ENCODE data around the gene IFT81.

Gene IFT81

GRCh38 chr12:110233212-110233903 lies 109.2 kb downstream of the IFT81 start:
- Mint-ChIP-seq H3K4me1 (no peaks in the 10 kb centered on the region), H3K4me3 (no peak overlapping the region), H3K36me3 (no peaks in the 10 kb centered on the region), H3K27ac (no peak overlapping the region), H3K9me3 (no peaks in the 10 kb centered on the region)
- ATAC-seq = no peak
- DNase-seq (ENCODE audit: low spot score in 2 of 2) = no peak

GRCh38 chr12:110234331-110234751 lies 110.2 kb downstream of the IFT81 start:
- ATAC-seq (no peak), DNase-seq (ENCODE audit: low spot score in 2 of 2) (no peak)
- no peak overlapping the region for H3K4me3 Mint-ChIP-seq
- no peaks in the 10 kb centered on the region for H3K4me1 Mint-ChIP-seq
- no peaks in the 10 kb centered on the region for H3K36me3 Mint-ChIP-seq
- no peak overlapping the region for H3K27ac Mint-ChIP-seq
- no peaks in the 10 kb centered on the region for H3K9me3 Mint-ChIP-seq

GRCh38 chr12:110234755-110235154 lies 110.6 kb downstream of the IFT81 start:
- ATAC-seq (no peak), DNase-seq (ENCODE audit: low spot score in 2 of 2) (no peak)
- Mint-ChIP-seq H3K36me3 (no peaks in the 10 kb centered on the region), H3K4me1 (no peaks in the 10 kb centered on the region), H3K4me3 (no peak overlapping the region), H3K9me3 (no peaks in the 10 kb centered on the region), H3K27ac (no peak overlapping the region)

- no peaks in the 10 kb centered on the region for H3K9me3 Mint-ChIP-seq
- DNase-seq (ENCODE audit: low spot score in 2 of 2) (no peak), ATAC-seq (no peak)
- H3K4me3 Mint-ChIP-seq = no peak overlapping the region
- no peak overlapping the region for H3K27ac Mint-ChIP-seq
- H3K36me3 Mint-ChIP-seq = no peaks in the 10 kb centered on the region
- H3K4me1 Mint-ChIP-seq = no peaks in the 10 kb centered on the region
Measured at GRCh38 chr12:110235383-110235782, 111.2 kb downstream of the IFT81 start.

GRCh38 chr12:110243227-110243626 lies 119.1 kb downstream of the IFT81 start:
- Mint-ChIP-seq H3K4me3 (no peak overlapping the region), H3K27ac (no peak overlapping the region), H3K9me3 (no peaks in the 10 kb centered on the region), H3K4me1 (no peaks in the 10 kb centered on the region), H3K36me3 (no peaks in the 10 kb centered on the region)
- ATAC-seq (no peak), DNase-seq (ENCODE audit: low spot score in 2 of 2) (no peak)

- H3K4me1 Mint-ChIP-seq = no peaks in the 10 kb centered on the region
- ATAC-seq = no peak
Measured at GRCh38 chr12:110244372-110244771, 120.2 kb downstream of the IFT81 start.

GRCh38 chr12:110244829-110245228 lies 120.7 kb downstream of the IFT81 start:
- Mint-ChIP-seq H3K4me3 (no peak overlapping the region), H3K27ac (no peak overlapping the region), H3K4me1 (no peaks in the 10 kb centered on the region), H3K36me3 (no peaks in the 10 kb centered on the region), H3K9me3 (no peaks in the 10 kb centered on the region)
- ATAC-seq = no peak
- no peak for DNase-seq (ENCODE audit: low spot score in 2 of 2)

More at GRCh38 chr12:110244372-110244771, 120.2 kb downstream of the IFT81 start:
- Mint-ChIP-seq H3K4me3 (no peak overlapping the region), H3K36me3 (no peaks in the 10 kb centered on the region), H3K27ac (no peak overlapping the region), H3K9me3 (no peaks in the 10 kb centered on the region)
- no peak for DNase-seq (ENCODE audit: low spot score in 2 of 2)

- H3K4me1 Mint-ChIP-seq = no peaks in the 10 kb centered on the region
- no peak overlapping the region for H3K4me3 Mint-ChIP-seq
- H3K36me3 Mint-ChIP-seq = no peaks in the 10 kb centered on the region
- no peaks in the 10 kb centered on the region for H3K9me3 Mint-ChIP-seq
- peak; percentile 85 for ATAC-seq
- no peak overlapping the region for H3K27ac Mint-ChIP-seq
- DNase-seq (ENCODE audit: low spot score in 2 of 2) = peak; percentile 15 to 59
Measured at GRCh38 chr12:110245369-110245772, 121.2 kb downstream of the IFT81 start.

GRCh38 chr12:110246636-110247339 lies 122.6 kb downstream of the IFT81 start:
- Mint-ChIP-seq H3K36me3 (no peaks in the 10 kb centered on the region), H3K27ac (no peak overlapping the region), H3K4me1 (no peaks in the 10 kb centered on the region), H3K4me3 (no peak overlapping the region), H3K9me3 (no peaks in the 10 kb centered on the region)
- no peak for ATAC-seq
- DNase-seq (ENCODE audit: low spot score in 2 of 2) = no peak

- H3K9me3 Mint-ChIP-seq = no peaks in the 10 kb centered on the region
- no peak for DNase-seq (ENCODE audit: low spot score in 2 of 2)
Measured at GRCh38 chr12:110247340-110248095, 123.4 kb downstream of the IFT81 start.

GRCh38 chr12:110248096-110248447 lies 123.9 kb downstream of the IFT81 start:
- H3K36me3 Mint-ChIP-seq = no peaks in the 10 kb centered on the region
- H3K4me1 Mint-ChIP-seq = no peaks in the 10 kb centered on the region
- no peaks in the 10 kb centered on the region for H3K9me3 Mint-ChIP-seq
- no peak overlapping the region for H3K27ac Mint-ChIP-seq
- ATAC-seq = no peak
- no peak overlapping the region for H3K4me3 Mint-ChIP-seq
- DNase-seq (ENCODE audit: low spot score in 2 of 2) = no peak

More at GRCh38 chr12:110247340-110248095, 123.4 kb downstream of the IFT81 start:
- no peaks in the 10 kb centered on the region for H3K36me3 Mint-ChIP-seq
- no peak overlapping the region for H3K4me3 Mint-ChIP-seq
- H3K27ac Mint-ChIP-seq = no peak overlapping the region
- no peak for ATAC-seq
- H3K4me1 Mint-ChIP-seq = no peaks in the 10 kb centered on the region

- H3K4me1 Mint-ChIP-seq = no peaks in the 10 kb centered on the region
- H3K36me3 Mint-ChIP-seq = no peaks in the 10 kb centered on the region
- no peaks in the 10 kb centered on the region for H3K9me3 Mint-ChIP-seq
- no peak overlapping the region for H3K4me3 Mint-ChIP-seq
- no peak overlapping the region for H3K27ac Mint-ChIP-seq
- no peak for DNase-seq (ENCODE audit: low spot score in 2 of 2)
- ATAC-seq = no peak
Measured at GRCh38 chr12:110249105-110249504, 124.9 kb downstream of the IFT81 start.

- DNase-seq (ENCODE audit: low spot score in 2 of 2) = no peak
- H3K4me1 Mint-ChIP-seq = no peaks in the 10 kb centered on the region
- peak overlapping the region; percentile 15 for H3K27ac Mint-ChIP-seq
Measured at GRCh38 chr12:110249716-110250225, 125.6 kb downstream of the IFT81 start.

GRCh38 chr12:110251381-110251780 lies 127.2 kb downstream of the IFT81 start:
- Mint-ChIP-seq H3K9me3 (no peaks in the 10 kb centered on the region), H3K4me1 (no peaks in the 10 kb centered on the region), H3K36me3 (no peaks in the 10 kb centered on the region), H3K27ac (no peak overlapping the region), H3K4me3 (no peak overlapping the region)
- no peak for ATAC-seq
- no peak for DNase-seq (ENCODE audit: low spot score in 2 of 2)

More at GRCh38 chr12:110249716-110250225, 125.6 kb downstream of the IFT81 start:
- H3K4me3 Mint-ChIP-seq = no peak overlapping the region
- H3K9me3 Mint-ChIP-seq = no peaks in the 10 kb centered on the region
- no peaks in the 10 kb centered on the region for H3K36me3 Mint-ChIP-seq
- ATAC-seq = peak; percentile 31

GRCh38 chr12:110252716-110253115 lies 128.6 kb downstream of the IFT81 start:
- Mint-ChIP-seq H3K4me1 (no peaks in the 10 kb centered on the region), H3K27ac (no peak overlapping the region), H3K4me3 (no peak overlapping the region), H3K9me3 (no peaks in the 10 kb centered on the region), H3K36me3 (no peaks in the 10 kb centered on the region)
- DNase-seq (ENCODE audit: low spot score in 2 of 2) (no peak), ATAC-seq (no peak)
